ENCODE results near the gene C1orf159.

- TF ChIP-seq SIN3A (IDR thresholded peaks at IDR 0.05; ENCODE audit: low read depth, low read length), result no peak
- no peak for TF ChIP-seq FOXK2 (IDR thresholded peaks at IDR 0.05)
- no peak for TF ChIP-seq ZNF24 (IDR thresholded peaks at IDR 0.05)
- TF ChIP-seq TCF7 (IDR thresholded peaks at IDR 0.05; ENCODE audit: borderline replicate concordance), result no peak
These were observed 4.2 kb downstream of the C1orf159 start for GRCh38 chr1:1111516-1112236.

Data from GM12878 (cell line).